B cell (primary cell): ENCODE data around the gene RPL41. TPM values are rescaled to one million over a fixed set of nuclear protein-coding genes. Genes with fewer than 3 reads are reported as not detected.
"Not testable (repeated sequence)": the region's sequence is repeated elsewhere in the genome, so short reads cannot be mapped to it uniquely, and the experiment has no call there.

ENCODE experiments used
- ATAC-seq: fragments of 200-7000 bp; cut with Tn5 transposase; one replicate; pipeline ENCODE4 v1.10.0; 2021; ENCODE audit warnings: low read depth, mild to moderate bottlenecking, moderate number of reproducible peaks, moderate library complexity
- CTCF ChIA-PET: fragments of 350-600 bp; sonication (Branson Sonifier 250); formaldehyde crosslinking; loops from one replicate; lab custom pipeline; 2021; ENCODE audit warnings: antibody characterized with exemption, inconsistent platforms; lab: Charles Lee
- POLR2A ChIA-PET: fragments of 350-600 bp; sonication (Branson Sonifier 250); formaldehyde crosslinking; loops from one replicate; lab custom pipeline; 2021; ENCODE audit warnings: antibody characterized with exemption; lab: Charles Lee
- DNase-seq: peaks from one replicate; pipeline ENCODE4 v3.0.0; 2013
- H2AFZ ChIP-seq: 2 replicates; pipeline ENCODE4 v1.6.1; 2012; ENCODE audit warnings: mild to moderate bottlenecking, low read depth, low read length; ENCODE audit not compliant: insufficient read depth, poor library complexity, severe bottlenecking
- H3K27ac ChIP-seq, 2 donors: 1 replicate in 1 of 2; 2 replicates in 1 of 2; pipeline ENCODE4 v1.5.1; 2012 to 2013; ENCODE audit warnings: low read length in 2 of 2, mild to moderate bottlenecking in 2 of 2, moderate library complexity in 1 of 2
- H3K27me3 ChIP-seq, 4 experiments: fragments of 200-600 bp in 1 of 4; sonication (generic) in 1 of 4; replicated peaks in 1 of 4; 1 replicate in 2 of 4; 2 replicates in 2 of 4; pipeline versions ENCODE4 v1.6.1 to v1.7.0; 2013 to 2016; ENCODE audit warnings: low read length in 3 of 4, mild to moderate bottlenecking in 2 of 4, mixed read lengths in 1 of 4, moderate library complexity in 1 of 4; ENCODE audit not compliant: insufficient read depth in 4 of 4, control insufficient read depth in 3 of 4; ENCODE audit errors: control extremely low read depth in 1 of 4
- H3K36me3 ChIP-seq, 2 experiments: replicated peaks in 1 of 2; 1 replicate in 1 of 2; 2 replicates in 1 of 2; pipeline versions ENCODE4 v1.6.1 to v1.7.1; 2013; ENCODE audit warnings: low read length in 1 of 2; ENCODE audit not compliant: insufficient read depth in 2 of 2, control insufficient read depth in 1 of 2; ENCODE audit errors: control extremely low read depth in 1 of 2, extremely low read depth in 1 of 2
- H3K4me1 ChIP-seq, 2 donors: fragments of 200-600 bp in 1 of 2; sonication (generic) in 1 of 2; 1 replicate in 1 of 2; 2 replicates in 1 of 2; pipeline versions ENCODE4 v1.5.1 to v1.6.1; 2013 to 2017; ENCODE audit warnings: low read length in 2 of 2; ENCODE audit not compliant: control insufficient read depth in 2 of 2, insufficient read depth in 2 of 2
- H3K4me2 ChIP-seq: replicated peaks from 2 replicates; pipeline ENCODE3; 2012; ENCODE audit warnings: mild to moderate bottlenecking, low read depth, low read length; ENCODE audit not compliant: poor library complexity, severe bottlenecking
- H3K4me3 ChIP-seq, 5 experiments: fragments of 200-600 bp in 1 of 5; sonication (generic) in 1 of 5; 1 replicate in 3 of 5; 2 replicates in 2 of 5; pipeline versions ENCODE4 v1.5.1 to v1.7.0; 2011 to 2016; ENCODE audit warnings: low read length in 4 of 5, mild to moderate bottlenecking in 4 of 5, low read depth in 2 of 5, control low read depth in 1 of 5, moderate library complexity in 1 of 5; ENCODE audit not compliant: insufficient read depth in 1 of 5; ENCODE audit errors: control extremely low read depth in 1 of 5, extremely low read depth in 1 of 5
- H3K79me2 ChIP-seq: fragments of 200-600 bp; sonication (generic); one replicate; pipeline ENCODE4 v1.6.0; 2016; ENCODE audit warnings: low read length; ENCODE audit not compliant: control insufficient read depth, insufficient read depth
- H3K9ac ChIP-seq: fragments of 200-600 bp; sonication (generic); 2 replicates; pipeline ENCODE4 v1.6.1; 2017; ENCODE audit warnings: mild to moderate bottlenecking, low read length, moderate library complexity
- H3K9me3 ChIP-seq, 3 donors: one replicate each; pipeline versions ENCODE4 v1.6.1 to v1.7.1; 2013; ENCODE audit warnings: low read length in 2 of 3; ENCODE audit not compliant: control insufficient read depth in 2 of 3, insufficient read depth in 1 of 3; ENCODE audit errors: control extremely low read depth in 1 of 3
- H4K20me1 ChIP-seq: 2 replicates; pipeline ENCODE4 v1.6.0; 2012; ENCODE audit warnings: mild to moderate bottlenecking, low read length; ENCODE audit not compliant: insufficient read depth, control insufficient read depth, poor library complexity, severe bottlenecking
- H3K27ac Mint-ChIP-seq: one replicate; pipeline ENCODE4 v1.8.0; 2021; ENCODE audit warnings: mixed read lengths
- H3K27me3 Mint-ChIP-seq: one replicate; pipeline ENCODE4 v1.8.0; 2021; ENCODE audit warnings: mixed read lengths
- H3K4me1 Mint-ChIP-seq: one replicate; pipeline ENCODE4 v1.8.0; 2021; ENCODE audit warnings: mixed read lengths
- H3K4me3 Mint-ChIP-seq: one replicate; pipeline ENCODE4 v1.8.0; 2021; ENCODE audit warnings: mixed read lengths
- H3K9me3 Mint-ChIP-seq: one replicate; pipeline ENCODE4 v1.8.0; 2022; ENCODE audit warnings: mixed read lengths; ENCODE audit not compliant: insufficient read depth
- CTCF ChIP-seq: fragments of 200-600 bp; IDR thresholded peaks from one replicate; pipeline ENCODE4 v1.8.0; 2022; ENCODE audit warnings: antibody characterized with exemption, mild to moderate bottlenecking
- EZH2 ChIP-seq: IDR thresholded peaks from 2 replicates; pipeline ENCODE4 v1.6.1; 2012; ENCODE audit warnings: borderline replicate concordance, low read depth, mild to moderate bottlenecking, moderate library complexity, low read length; ENCODE audit not compliant: insufficient read depth, poor library complexity, severe bottlenecking
- WGBS: methylation state at CpG from one replicate; pipeline ENCODE4 v1.1.5; 2013; ENCODE audit warnings: missing lambda C conversion rate; ENCODE audit not compliant: insufficient coverage; 5-methylcytosine and 5-hydroxymethylcytosine counted together
- intact Hi-C: fragments of 100-400 bp; cut with micrococcal nuclease; formaldehyde crosslinking; loops from one replicate; pipeline ENCODE4 v1.10.0; 2022
- polyA plus RNA-seq: library from polyadenylated mRNA; depleted of rRNA; stranded (reverse); fragments of >200 nt; gene quantifications from 2 replicates; pipeline ENCODE4 v1.2.3, GENCODE V29; 2012
- total RNA-seq, 2 donors: library from RNA; stranded (reverse); fragments of 120-200 nt in 1 of 2; gene quantifications; 1 replicate in 1 of 2; 2 replicates in 1 of 2; pipeline versions ENCODE4 v1.2.3 to v1.2.4, GENCODE V29; 2013 to 2022

RPL41 gene
- total and polyA plus RNA-seq, 2 donors (not counting 1 experiment from before 2014, with no cell fraction given) = 4,738 to 10,371 TPM

- H3K9me3 ChIP-seq = no peaks in the 10 kb centered on the region
- H3K27ac Mint-ChIP-seq = no peak overlapping the region
- no peak overlapping the region for H3K9ac ChIP-seq
- H3K4me3 Mint-ChIP-seq = no peak overlapping the region
- ChIA-PET POLR2A (interaction anchor here (0.6 kb wide), 1 partner anchor 73 kb away, joined by 5 read pairs; no protein-coding TSS in a partner anchor), CTCF (interaction anchor here (0.6 kb wide), 1 partner anchor 78 kb away, joined by 3 read pairs; no protein-coding TSS in a partner anchor)
- no peaks in the 10 kb centered on the region for H3K9me3 Mint-ChIP-seq
- DNase-seq (no peak), ATAC-seq (no peak)
- intact Hi-C loops = no loop called here
- H3K27me3 Mint-ChIP-seq = peaks cover 3% of the 10 kb centered on the region
- H3K27me3 ChIP-seq = peaks cover 0 to 8% (median 3%) of the 10 kb centered on the region in 4 experiments
- H4K20me1 ChIP-seq = no peaks in the 10 kb centered on the region
- H3K4me1 Mint-ChIP-seq = peaks cover 5% of the 10 kb centered on the region
- H3K4me2 ChIP-seq = no peak overlapping the region
- no peaks in the 10 kb centered on the region for H3K36me3 ChIP-seq
- H3K79me2 ChIP-seq = no peaks in the 10 kb centered on the region
- peaks cover 6 to 7% of the 10 kb centered on the region in 2 donors for H3K4me1 ChIP-seq
- no peak overlapping the region for H2AFZ ChIP-seq
- 100% methylated on average over 1 of the region's 5 CpGs for WGBS
- no peak overlapping the region for H3K27ac ChIP-seq
- TF ChIP-seq CTCF (no peak), EZH2 (no peak)
- H3K4me3 ChIP-seq = no peak overlapping the region
Measured at GRCh38 chr12:56074396-56074795, 42.0 kb upstream of the RPL41 start.

- H3K27me3 Mint-ChIP-seq = not testable (repeated sequence)
Measured at GRCh38 chr12:56077966-56078365, 38.5 kb upstream of the RPL41 start.

More at GRCh38 chr12:56077966-56078365, 38.5 kb upstream of the RPL41 start:
- CTCF ChIA-PET, H3K4me3 Mint-ChIP-seq, H3K9ac ChIP-seq, H3K36me3 ChIP-seq, H3K4me3 ChIP-seq, H2AFZ ChIP-seq, intact Hi-C loops, H3K9me3 Mint-ChIP-seq, H3K4me2 ChIP-seq, H3K79me2 ChIP-seq, DNase-seq, H3K27ac ChIP-seq, H4K20me1 ChIP-seq, ATAC-seq, H3K27ac Mint-ChIP-seq: not testable (repeated sequence)
- POLR2A ChIA-PET = interaction anchor here (0.7 to 0.8 kb wide), 2 partner anchors 8 to 751 kb away, joined by 5 to 6 read pairs; no protein-coding TSS in a partner anchor
- peaks cover 0 to 12% (median 0%) of the 10 kb centered on the region in 3 donors for H3K9me3 ChIP-seq
- H3K4me1 Mint-ChIP-seq = peaks cover 12% of the 10 kb centered on the region
- H3K27me3 ChIP-seq = peaks cover 0 to 37% (median 15%) of the 10 kb centered on the region in 4 experiments
- peaks cover 18 to 22% of the 10 kb centered on the region in 2 donors for H3K4me1 ChIP-seq
- WGBS = 90% methylated on average over 2 of the region's 9 CpGs
